IMR-90 (cell line): ENCODE results near the gene ASAP2.

Source experiments
- BHLHE40 ChIP-seq: fragments of 150-350 bp; IDR thresholded peaks from 2 replicates; pipeline ENCODE4 v1.6.1; 2016; ENCODE audit warnings: mild to moderate bottlenecking, low read depth, low read length
- RCOR1 ChIP-seq: IDR thresholded peaks from 2 replicates; pipeline ENCODE4 v1.6.1; 2012; ENCODE audit warnings: mild to moderate bottlenecking, low read length, improper control_type of control experiment; ENCODE audit not compliant: insufficient replicate concordance
- TF ChIP-seq, protein P1 (sequence below): conservative IDR thresholded peaks from 2 replicates; pipeline ENCODE4 v1.5.1; 2012; ENCODE audit warnings: mild to moderate bottlenecking, low read depth, low read length, improper control_type of control experiment

DNA sequence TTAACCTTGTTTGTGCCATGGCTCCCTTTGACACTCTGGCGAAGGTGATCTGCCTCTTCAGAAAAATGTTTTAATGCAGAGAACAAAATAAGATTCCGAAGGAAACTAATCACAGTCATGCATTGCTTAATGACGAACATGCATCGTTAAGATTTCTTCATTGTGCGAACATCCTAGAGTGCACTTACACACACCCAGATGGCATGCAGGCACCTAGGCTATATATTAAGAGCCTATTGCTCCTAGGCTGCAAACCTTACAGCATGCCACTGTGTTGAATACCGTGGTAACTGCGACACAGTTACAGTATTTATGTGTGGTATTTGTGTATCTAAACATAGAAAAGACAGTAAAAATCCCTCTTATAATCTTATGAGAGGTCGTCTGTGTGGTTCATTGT lies 8.3 kb downstream of the ASAP2 start:
- TF ChIP-seq BHLHE40 (no peak), RCOR1 (no peak)
- TF ChIP-seq, protein P1, sequence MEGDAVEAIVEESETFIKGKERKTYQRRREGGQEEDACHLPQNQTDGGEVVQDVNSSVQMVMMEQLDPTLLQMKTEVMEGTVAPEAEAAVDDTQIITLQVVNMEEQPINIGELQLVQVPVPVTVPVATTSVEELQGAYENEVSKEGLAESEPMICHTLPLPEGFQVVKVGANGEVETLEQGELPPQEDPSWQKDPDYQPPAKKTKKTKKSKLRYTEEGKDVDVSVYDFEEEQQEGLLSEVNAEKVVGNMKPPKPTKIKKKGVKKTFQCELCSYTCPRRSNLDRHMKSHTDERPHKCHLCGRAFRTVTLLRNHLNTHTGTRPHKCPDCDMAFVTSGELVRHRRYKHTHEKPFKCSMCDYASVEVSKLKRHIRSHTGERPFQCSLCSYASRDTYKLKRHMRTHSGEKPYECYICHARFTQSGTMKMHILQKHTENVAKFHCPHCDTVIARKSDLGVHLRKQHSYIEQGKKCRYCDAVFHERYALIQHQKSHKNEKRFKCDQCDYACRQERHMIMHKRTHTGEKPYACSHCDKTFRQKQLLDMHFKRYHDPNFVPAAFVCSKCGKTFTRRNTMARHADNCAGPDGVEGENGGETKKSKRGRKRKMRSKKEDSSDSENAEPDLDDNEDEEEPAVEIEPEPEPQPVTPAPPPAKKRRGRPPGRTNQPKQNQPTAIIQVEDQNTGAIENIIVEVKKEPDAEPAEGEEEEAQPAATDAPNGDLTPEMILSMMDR = no peak
